ENCODE data around the gene ADCY2. TPM values are rescaled to one million over a fixed set of nuclear protein-coding genes. Genes with fewer than 3 reads are reported as not detected.

The ADCY2 gene
- not detected for total RNA-seq

GRCh38 chr5:7395947-7396712, at the start of gene ADCY2:
TSS of gene ADCY2 (plus strand) at chr5:7396138. CDS start at chr5:7396297, 159 bp downstream.
- peaks cover 32% of the 10 kb centered on the region for H3K27me3 Mint-ChIP-seq
- peaks cover 4% of the 10 kb centered on the region for H3K36me3 Mint-ChIP-seq (ENCODE audit: low read depth)
- ChIA-PET CTCF (no interaction called here), POLR2A (no interaction called here)
- H3K9me3 Mint-ChIP-seq: no peaks in the 10 kb centered on the region
- H3K4me1 Mint-ChIP-seq: peaks cover 4% of the 10 kb centered on the region
- no peak within 1 kb of the TSS for H3K27ac Mint-ChIP-seq
- no peak for DNase-seq
- H3K4me3 Mint-ChIP-seq: no peak within 1 kb of the TSS

GRCh38 chr5:7347377-7347776, 48.6 kb upstream of the ADCY2 start:
- no peaks in the 10 kb centered on the region for H3K4me1 Mint-ChIP-seq

GRCh38 chr5:7348168-7348854, 47.6 kb upstream of the ADCY2 start:
- ChIA-PET CTCF (no interaction called here), POLR2A (interaction anchor here (0.6 kb wide), 1 partner anchor 15 kb away, joined by 3 read pairs; no protein-coding TSS in a partner anchor)
- no peak for DNase-seq
- Mint-ChIP-seq H3K36me3 (ENCODE audit: low read depth) (no peaks in the 10 kb centered on the region), H3K9me3 (peaks cover 6% of the 10 kb centered on the region), H3K27ac (no peak overlapping the region), H3K4me1 (no peaks in the 10 kb centered on the region), H3K4me3 (no peak overlapping the region), H3K27me3 (no peaks in the 10 kb centered on the region)

More at GRCh38 chr5:7347377-7347776, 48.6 kb upstream of the ADCY2 start:
- Mint-ChIP-seq H3K4me3 (no peak overlapping the region), H3K27me3 (no peaks in the 10 kb centered on the region), H3K9me3 (peaks cover 7% of the 10 kb centered on the region), H3K36me3 (ENCODE audit: low read depth) (no peaks in the 10 kb centered on the region), H3K27ac (no peak overlapping the region)
- no peak for DNase-seq
- ChIA-PET CTCF (no interaction called here), POLR2A (no interaction called here)

GRCh38 chr5:7361593-7361992, 34.3 kb upstream of the ADCY2 start:
- ChIA-PET POLR2A (no interaction called here), CTCF (no interaction called here)
- Mint-ChIP-seq H3K4me3 (no peak overlapping the region), H3K27me3 (no peaks in the 10 kb centered on the region), H3K36me3 (ENCODE audit: low read depth) (no peaks in the 10 kb centered on the region), H3K9me3 (peaks cover 4% of the 10 kb centered on the region), H3K4me1 (no peaks in the 10 kb centered on the region), H3K27ac (no peak overlapping the region)
- no peak for DNase-seq

- no peak overlapping the region for H3K4me3 Mint-ChIP-seq
- H3K27me3 Mint-ChIP-seq: no peaks in the 10 kb centered on the region
- ChIA-PET CTCF (no interaction called here), POLR2A (no interaction called here)
- H3K9me3 Mint-ChIP-seq: peaks cover 4% of the 10 kb centered on the region
- no peak for DNase-seq
- no peaks in the 10 kb centered on the region for H3K4me1 Mint-ChIP-seq
- H3K27ac Mint-ChIP-seq: no peak overlapping the region
- H3K36me3 Mint-ChIP-seq (ENCODE audit: low read depth): no peaks in the 10 kb centered on the region
These were observed 32.8 kb upstream of the ADCY2 start for GRCh38 chr5:7363067-7363677.

- no peak overlapping the region for H3K4me3 Mint-ChIP-seq
- ChIA-PET CTCF (no interaction called here), POLR2A (no interaction called here)
- no peak for DNase-seq
- no peaks in the 10 kb centered on the region for H3K4me1 Mint-ChIP-seq
- no peak overlapping the region for H3K27ac Mint-ChIP-seq
- H3K9me3 Mint-ChIP-seq: peaks cover 4% of the 10 kb centered on the region
- H3K27me3 Mint-ChIP-seq: no peaks in the 10 kb centered on the region
- no peaks in the 10 kb centered on the region for H3K36me3 Mint-ChIP-seq (ENCODE audit: low read depth)
These were observed 31.6 kb upstream of the ADCY2 start for GRCh38 chr5:7364226-7364875.

GRCh38 chr5:7367780-7368179, 28.2 kb upstream of the ADCY2 start:
- Mint-ChIP-seq H3K4me1 (no peaks in the 10 kb centered on the region), H3K36me3 (ENCODE audit: low read depth) (no peaks in the 10 kb centered on the region), H3K27me3 (no peaks in the 10 kb centered on the region), H3K27ac (no peak overlapping the region), H3K9me3 (peaks cover 1% of the 10 kb centered on the region), H3K4me3 (no peak overlapping the region)
- DNase-seq: no peak
- ChIA-PET POLR2A (no interaction called here), CTCF (no interaction called here)

- H3K9me3 Mint-ChIP-seq: no peaks in the 10 kb centered on the region
- no peaks in the 10 kb centered on the region for H3K36me3 Mint-ChIP-seq (ENCODE audit: low read depth)
- CTCF ChIA-PET: no interaction called here
- H3K27me3 Mint-ChIP-seq: no peaks in the 10 kb centered on the region
- H3K4me3 Mint-ChIP-seq: no peak overlapping the region
- DNase-seq: no peak
- POLR2A ChIA-PET: no interaction called here
- no peak overlapping the region for H3K27ac Mint-ChIP-seq
- no peaks in the 10 kb centered on the region for H3K4me1 Mint-ChIP-seq
These were observed 23.5 kb upstream of the ADCY2 start for GRCh38 chr5:7372399-7372798.

GRCh38 chr5:7374186-7374585, 21.8 kb upstream of the ADCY2 start:
- no peak overlapping the region for H3K27ac Mint-ChIP-seq
- POLR2A ChIA-PET: no interaction called here
- H3K4me3 Mint-ChIP-seq: no peak overlapping the region
- no peaks in the 10 kb centered on the region for H3K27me3 Mint-ChIP-seq
- CTCF ChIA-PET: no interaction called here
- no peaks in the 10 kb centered on the region for H3K9me3 Mint-ChIP-seq
- H3K36me3 Mint-ChIP-seq (ENCODE audit: low read depth): no peaks in the 10 kb centered on the region
- H3K4me1 Mint-ChIP-seq: no peaks in the 10 kb centered on the region
- DNase-seq: no peak

- ChIA-PET POLR2A (no interaction called here), CTCF (no interaction called here)
- Mint-ChIP-seq H3K4me1 (no peaks in the 10 kb centered on the region), H3K4me3 (no peak overlapping the region), H3K27ac (no peak overlapping the region), H3K36me3 (ENCODE audit: low read depth) (no peaks in the 10 kb centered on the region), H3K27me3 (no peaks in the 10 kb centered on the region), H3K9me3 (no peaks in the 10 kb centered on the region)
- DNase-seq: no peak
These were observed 20.5 kb upstream of the ADCY2 start for GRCh38 chr5:7375457-7375856.

- H3K27me3 Mint-ChIP-seq: no peaks in the 10 kb centered on the region
- POLR2A ChIA-PET: no interaction called here
- no peaks in the 10 kb centered on the region for H3K36me3 Mint-ChIP-seq (ENCODE audit: low read depth)
- no peaks in the 10 kb centered on the region for H3K4me1 Mint-ChIP-seq
- no peaks in the 10 kb centered on the region for H3K9me3 Mint-ChIP-seq
- H3K4me3 Mint-ChIP-seq: no peak overlapping the region
- no peak overlapping the region for H3K27ac Mint-ChIP-seq
- no peak for DNase-seq
- CTCF ChIA-PET: no interaction called here
These were observed 19.1 kb upstream of the ADCY2 start for GRCh38 chr5:7376871-7377270.

GRCh38 chr5:7377761-7378160, 18.2 kb upstream of the ADCY2 start:
- Mint-ChIP-seq H3K27ac (no peak overlapping the region), H3K9me3 (no peaks in the 10 kb centered on the region), H3K4me1 (no peaks in the 10 kb centered on the region), H3K27me3 (no peaks in the 10 kb centered on the region), H3K4me3 (no peak overlapping the region), H3K36me3 (ENCODE audit: low read depth) (no peaks in the 10 kb centered on the region)
- no peak for DNase-seq
- ChIA-PET POLR2A (no interaction called here), CTCF (no interaction called here)

GRCh38 chr5:7382588-7382987, 13.3 kb upstream of the ADCY2 start:
- no peaks in the 10 kb centered on the region for H3K27me3 Mint-ChIP-seq
- H3K27ac Mint-ChIP-seq: no peak overlapping the region
- POLR2A ChIA-PET: no interaction called here
- H3K4me1 Mint-ChIP-seq: no peaks in the 10 kb centered on the region
- no peaks in the 10 kb centered on the region for H3K9me3 Mint-ChIP-seq
- no peak overlapping the region for H3K4me3 Mint-ChIP-seq
- DNase-seq: no peak
- no peaks in the 10 kb centered on the region for H3K36me3 Mint-ChIP-seq (ENCODE audit: low read depth)
- CTCF ChIA-PET: no interaction called here

Data from activated CD4-positive, alpha-beta memory T cell treated with anti-CD3 and anti-CD28 coated beads, Interleukin-2, amount 10 ng/mL, durations not matched to agents 7 days and 5 days (primary cell).